GM21381 (cell line): ENCODE results near the gene MTMR3.
"Not testable (repeated sequence)": the region's sequence is repeated elsewhere in the genome, so short reads cannot be mapped to it uniquely, and the experiment has no call there.

Source experiments
- ATAC-seq: cut with Tn5 transposase; IDR thresholded peaks from one replicate; pipeline ENCODE4 v1.9.1; 2021; ENCODE audit warnings: mild to moderate bottlenecking, moderate library complexity; ENCODE audit not compliant: unreplicated experiment

The MTMR3 gene

DNA sequence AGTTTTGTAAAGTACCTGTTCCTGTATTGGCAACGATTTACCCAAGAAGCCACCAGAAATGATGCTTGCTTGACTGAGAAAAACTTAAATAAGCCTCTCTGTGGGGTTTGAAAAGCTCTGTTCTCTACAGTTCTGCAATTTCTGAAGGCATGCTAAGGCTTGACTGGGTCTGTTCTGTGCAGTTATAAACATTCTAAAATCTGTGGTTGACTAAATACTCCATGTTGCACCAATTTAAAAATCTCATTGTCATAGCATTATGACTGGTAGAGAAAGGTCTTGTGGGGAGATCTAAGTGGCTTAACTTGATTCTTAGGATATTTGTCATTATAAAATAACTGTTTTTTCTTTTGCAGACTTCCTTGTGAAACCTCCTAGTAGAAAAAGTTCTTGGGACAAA lies 73.7 kb downstream of the MTMR3 start:
- no peak for ATAC-seq

DNA sequence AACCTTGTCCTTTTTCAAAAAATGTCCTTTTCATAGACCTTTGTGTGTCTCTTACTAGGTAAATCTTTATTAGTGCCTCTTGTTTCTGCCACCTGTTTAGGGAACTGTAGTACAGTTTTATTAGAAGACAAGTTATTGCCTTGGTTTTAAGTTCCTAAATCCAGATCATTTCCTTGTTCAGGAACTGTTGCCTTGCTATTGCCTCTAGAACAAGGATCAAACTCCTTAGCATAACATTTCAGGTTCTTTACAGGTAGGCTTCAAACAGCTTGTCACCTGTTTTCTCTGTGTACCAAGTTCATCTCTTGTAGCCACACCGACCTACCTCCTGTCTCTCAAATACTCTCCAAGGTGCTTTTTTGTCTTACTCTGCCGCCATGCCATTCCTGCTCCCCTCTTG lies 75.2 kb downstream of the MTMR3 start:
- no peak for ATAC-seq

DNA sequence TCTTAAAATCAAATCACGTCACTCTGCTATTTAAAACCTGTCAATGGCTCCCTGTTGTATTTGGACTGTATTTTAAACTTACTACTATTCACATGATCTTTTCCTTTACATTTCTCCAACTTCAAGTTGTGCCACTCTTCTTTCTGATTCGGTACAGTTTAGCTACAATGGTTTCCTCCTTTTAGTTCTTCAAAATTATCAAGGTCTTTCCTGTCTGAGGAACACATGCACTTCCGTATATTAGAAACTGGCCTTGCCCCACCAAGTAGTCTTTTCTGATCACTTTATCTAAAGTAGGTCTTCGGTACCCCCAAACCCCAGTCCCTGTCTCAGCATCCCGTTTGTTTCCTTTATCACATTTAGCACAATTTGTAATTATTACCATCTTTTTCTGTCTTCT lies 81.8 kb downstream of the MTMR3 start:
- ATAC-seq, result no peak

DNA sequence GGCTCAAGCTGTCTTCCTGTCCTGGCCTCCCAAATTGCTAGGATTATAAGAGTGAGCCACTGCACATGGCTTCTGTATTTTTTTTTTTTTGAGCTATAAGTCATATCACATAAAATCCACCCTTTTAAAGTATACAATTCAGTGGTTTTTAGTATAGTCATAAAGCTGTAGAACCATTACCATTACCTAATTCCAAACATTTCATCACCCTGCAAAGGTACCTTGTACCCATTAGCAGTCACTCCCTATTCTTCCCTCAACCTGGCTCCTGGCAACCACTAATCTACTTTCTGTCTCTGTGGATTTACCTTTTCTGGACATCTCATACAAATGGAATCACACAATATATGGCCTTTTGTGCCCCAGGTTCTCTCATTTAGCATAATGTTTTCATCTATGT lies 84.5 kb downstream of the MTMR3 start:
- no peak for ATAC-seq

DNA sequence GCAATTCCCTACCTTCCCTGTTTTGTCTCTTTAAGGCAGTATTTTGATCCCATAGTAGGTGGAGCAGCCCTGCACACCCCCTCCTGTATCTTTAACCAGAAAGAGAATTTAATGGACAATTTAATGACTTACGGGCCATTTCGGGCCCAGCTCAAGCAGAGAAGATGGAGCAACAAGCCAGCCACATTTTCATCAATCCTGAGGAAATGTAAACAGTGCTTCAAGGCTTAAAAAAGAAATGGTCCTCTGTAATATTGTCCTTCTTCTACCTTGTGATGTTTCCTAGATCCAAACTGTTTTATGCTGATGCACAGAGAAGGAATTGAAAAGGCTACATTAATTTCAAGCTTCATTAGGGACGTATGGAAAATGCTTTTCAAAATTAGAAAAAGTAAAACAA lies 88.6 kb downstream of the MTMR3 start:
- no peak for ATAC-seq

DNA sequence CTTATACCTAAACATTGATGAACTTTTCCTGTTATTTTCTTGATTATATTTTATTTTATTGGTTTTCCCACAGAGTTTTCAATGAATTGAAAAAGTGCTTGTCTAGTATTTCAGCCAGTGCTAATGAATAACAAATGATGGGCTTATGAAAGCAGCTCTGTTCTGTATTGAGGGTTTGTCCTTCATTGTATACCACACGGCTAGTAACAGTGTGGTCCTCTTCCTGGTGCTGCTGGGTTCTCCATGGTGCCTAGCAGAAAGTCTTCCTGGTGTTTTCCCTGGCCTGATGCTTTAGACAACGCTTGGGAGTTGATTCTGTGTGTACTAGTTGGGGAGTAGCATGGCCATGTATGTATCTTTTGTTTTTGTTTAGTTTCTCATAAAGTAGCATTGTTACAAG lies 89.1 kb downstream of the MTMR3 start:
- ATAC-seq, result no peak

DNA sequence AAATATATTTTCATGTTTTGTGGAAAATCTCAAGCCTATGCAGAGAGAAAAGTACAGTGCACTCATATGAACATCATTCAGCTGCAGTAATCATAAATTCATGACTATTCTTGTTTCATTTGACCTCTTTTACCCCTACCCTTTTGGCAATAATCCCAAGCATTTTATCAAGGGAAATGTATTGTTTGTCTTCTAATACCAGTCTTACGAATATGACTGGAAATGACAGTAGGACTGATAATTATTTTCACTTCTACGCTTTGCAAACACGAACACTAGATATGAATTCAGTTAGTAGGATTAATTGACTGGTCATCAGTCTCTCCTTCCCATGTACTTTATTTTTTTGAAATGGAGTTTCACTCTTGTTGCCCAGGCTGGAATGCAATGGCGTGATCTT lies 90.3 kb downstream of the MTMR3 start:
- ATAC-seq, result no peak

DNA sequence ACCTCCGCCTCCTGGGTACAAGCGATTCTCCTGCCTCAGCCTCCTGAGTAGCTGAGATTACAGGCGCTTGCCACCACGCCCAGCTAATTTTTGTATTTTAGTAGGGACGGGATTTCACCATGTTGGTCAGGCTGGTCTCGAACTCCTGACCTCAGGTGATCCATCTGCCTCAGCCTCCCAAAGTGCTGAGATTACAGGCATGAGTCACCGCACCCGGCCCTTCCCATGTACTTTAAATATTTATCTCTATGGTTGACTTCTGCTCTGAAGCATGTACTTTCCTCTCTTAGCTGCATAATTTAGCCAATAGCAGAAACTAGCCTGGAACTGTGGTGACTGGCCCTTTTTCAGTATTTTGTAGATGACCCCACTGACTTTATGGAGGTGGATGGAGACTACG lies 90.7 kb downstream of the MTMR3 start:
- not testable (repeated sequence) for ATAC-seq

DNA sequence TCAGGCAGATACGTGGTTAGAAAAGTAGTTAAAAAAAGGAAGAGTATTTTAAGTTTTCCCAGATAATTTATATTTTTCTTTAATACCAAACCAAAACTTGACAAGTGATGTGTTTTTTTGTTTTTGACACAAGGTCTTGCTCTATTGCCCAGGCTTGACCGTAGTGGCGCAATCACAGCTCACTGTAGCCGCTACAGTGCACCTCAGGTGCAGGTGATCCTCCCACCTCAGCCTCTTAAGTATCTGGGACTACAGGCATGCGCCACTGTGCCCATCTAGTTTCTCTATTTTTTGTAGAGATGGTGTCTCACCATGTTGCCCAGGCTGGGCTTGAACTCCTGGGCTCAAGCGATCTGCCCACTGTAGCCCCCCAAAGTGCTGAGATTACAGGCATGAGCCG lies 92.5 kb downstream of the MTMR3 start:
- ATAC-seq, result no peak

DNA sequence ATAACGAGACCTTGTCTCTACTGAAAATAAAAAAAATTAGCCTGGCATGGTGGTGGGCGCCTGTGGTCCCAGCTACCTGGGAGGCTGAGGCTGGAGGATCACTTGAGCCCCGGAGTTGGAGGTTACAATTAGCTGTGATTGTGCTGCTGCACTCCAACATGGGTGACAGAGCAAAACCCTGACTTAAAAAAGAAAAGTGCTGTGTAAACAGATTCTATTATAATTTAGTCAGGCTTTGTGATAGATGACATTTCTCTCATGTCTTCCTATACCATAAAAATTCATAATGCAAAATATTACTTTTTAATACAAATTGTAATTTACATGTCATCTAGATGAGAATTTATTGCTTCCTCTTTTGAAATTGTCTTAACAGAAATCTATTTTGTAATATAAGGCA lies 94.1 kb downstream of the MTMR3 start:
- ATAC-seq, result no peak

DNA sequence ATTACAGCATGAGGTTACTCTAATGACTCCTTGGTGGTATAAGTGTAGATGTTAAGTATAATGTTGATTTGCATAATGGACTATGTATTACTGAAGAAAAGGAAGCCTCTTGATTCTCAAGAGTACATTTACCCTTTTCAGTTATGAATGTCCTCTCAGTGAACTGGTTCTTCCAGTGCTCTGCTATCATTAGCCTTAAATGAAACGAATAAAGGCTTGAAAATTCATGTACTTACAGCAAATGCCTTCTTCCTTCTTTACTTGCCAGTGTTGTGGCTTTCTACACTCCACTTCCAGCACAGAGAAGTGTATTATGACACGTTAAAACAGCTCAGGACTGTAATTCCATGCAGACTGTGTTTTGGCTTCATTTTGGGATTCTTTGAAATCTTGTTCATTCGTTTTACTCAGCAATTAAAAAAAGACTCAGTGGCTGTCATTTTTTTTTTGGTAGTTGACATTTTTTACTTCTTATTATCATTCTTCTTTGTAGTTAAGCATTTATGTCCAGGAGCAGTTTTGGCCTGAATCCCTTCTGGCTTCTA lies 96.9 kb downstream of the MTMR3 start:
- peak; percentile 77 for ATAC-seq

DNA sequence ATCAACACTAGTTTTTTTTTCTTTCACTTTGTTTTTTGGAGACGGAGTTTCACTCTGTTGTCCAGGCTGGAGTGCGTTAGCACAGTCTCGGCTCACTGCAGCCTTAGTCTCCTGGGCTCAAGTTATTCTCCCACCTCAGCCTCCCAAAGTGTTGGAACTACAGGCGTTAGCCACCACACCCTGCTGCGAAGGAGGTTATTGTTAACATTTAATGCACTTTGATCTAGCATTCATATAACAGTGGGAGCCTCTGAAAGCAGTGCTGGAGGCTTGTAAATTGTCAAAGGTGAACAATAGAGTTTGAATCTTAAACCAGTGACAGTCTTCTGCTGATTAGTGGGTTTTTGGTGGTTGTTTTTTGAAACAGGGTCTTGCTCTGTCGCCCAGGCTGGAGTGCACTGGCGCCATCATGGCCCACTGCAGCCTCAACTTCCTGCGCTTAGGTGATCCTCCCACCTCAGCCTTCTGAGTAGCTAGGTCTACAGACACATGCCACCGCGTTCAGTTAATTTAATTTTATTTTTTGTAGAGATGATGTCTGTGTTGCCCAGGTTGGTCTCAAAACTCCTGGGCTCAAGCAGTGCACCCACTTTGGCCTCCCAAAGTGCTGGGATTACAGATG lies 100.4 kb downstream of the MTMR3 start:
- no peak for ATAC-seq

DNA sequence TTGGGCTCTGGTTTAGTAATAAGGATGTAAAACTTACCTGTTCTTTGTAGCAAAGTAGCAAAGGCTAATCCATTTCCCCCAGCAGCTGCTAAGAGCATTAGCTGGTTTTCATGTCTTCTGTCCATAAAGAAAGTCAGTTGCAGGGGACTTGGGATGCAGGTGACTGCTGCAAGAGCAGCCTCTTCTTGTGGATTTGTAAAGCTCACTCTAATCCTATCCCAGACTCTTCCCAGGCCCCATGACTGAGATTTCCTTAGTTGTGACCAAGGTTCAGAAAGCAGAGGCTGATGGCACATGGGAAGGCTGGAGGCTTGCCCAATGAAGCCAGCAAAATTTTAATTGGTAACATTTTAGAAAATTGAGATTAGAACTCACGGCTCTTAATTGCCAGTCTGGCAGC lies 102.9 kb downstream of the MTMR3 start:
- no peak for ATAC-seq

DNA sequence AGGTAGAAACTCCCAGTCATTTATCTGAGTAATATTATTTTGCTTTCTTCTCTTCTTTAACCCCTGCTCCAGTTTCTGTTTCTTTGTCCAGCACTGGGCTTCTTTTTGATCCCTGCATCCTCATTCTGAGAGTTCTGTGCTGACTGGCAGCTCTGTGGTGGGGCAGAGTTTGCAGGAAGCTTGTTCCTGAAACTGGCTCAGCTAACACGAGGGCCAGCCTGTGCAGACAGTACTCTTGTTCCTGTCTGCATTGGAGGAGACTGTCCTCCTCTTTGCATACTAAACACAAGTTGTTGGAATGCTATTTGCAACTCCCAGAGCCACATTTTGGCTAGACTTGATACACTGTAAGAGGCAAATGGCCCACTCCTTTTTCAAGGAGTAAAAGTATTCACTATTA lies 104.2 kb downstream of the MTMR3 start:
- no peak for ATAC-seq

DNA sequence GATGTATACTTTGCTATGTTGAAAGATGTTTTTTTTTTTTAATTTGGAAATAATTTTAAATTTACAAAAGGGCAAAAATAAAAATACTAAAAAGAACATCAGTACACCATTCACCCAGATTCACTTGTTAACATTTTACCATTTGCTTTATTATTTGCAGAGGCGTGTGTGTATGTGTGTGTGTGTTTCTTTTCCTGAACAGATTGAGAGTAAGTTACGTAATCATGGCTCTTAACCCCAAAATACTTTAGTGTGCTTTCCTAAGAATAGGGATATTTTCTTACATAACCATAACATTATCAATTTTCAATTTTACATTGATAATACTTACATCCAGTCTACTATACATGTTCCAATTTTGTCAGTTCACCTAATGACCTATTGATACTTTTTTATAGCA lies 105.7 kb downstream of the MTMR3 start:
- no peak for ATAC-seq

DNA sequence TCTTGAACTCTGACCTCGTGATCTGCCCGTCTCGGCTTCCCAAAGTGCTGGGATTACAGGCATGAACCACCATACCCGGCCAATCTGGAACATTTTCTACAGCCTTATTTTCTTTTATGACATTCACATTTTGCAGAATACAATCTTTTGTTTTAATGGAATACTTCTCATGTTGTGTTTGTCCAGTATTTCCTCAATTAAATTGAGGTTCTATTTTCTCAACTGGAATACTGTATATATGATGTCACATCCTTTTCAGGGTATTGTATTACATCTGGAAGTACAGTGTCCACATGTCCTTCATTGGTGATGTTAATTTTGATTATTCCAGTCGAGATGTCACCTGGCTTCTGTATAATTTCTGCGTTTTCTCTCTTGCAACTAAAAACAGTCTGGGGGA lies 106.5 kb downstream of the MTMR3 start:
- ATAC-seq, result no peak

DNA sequence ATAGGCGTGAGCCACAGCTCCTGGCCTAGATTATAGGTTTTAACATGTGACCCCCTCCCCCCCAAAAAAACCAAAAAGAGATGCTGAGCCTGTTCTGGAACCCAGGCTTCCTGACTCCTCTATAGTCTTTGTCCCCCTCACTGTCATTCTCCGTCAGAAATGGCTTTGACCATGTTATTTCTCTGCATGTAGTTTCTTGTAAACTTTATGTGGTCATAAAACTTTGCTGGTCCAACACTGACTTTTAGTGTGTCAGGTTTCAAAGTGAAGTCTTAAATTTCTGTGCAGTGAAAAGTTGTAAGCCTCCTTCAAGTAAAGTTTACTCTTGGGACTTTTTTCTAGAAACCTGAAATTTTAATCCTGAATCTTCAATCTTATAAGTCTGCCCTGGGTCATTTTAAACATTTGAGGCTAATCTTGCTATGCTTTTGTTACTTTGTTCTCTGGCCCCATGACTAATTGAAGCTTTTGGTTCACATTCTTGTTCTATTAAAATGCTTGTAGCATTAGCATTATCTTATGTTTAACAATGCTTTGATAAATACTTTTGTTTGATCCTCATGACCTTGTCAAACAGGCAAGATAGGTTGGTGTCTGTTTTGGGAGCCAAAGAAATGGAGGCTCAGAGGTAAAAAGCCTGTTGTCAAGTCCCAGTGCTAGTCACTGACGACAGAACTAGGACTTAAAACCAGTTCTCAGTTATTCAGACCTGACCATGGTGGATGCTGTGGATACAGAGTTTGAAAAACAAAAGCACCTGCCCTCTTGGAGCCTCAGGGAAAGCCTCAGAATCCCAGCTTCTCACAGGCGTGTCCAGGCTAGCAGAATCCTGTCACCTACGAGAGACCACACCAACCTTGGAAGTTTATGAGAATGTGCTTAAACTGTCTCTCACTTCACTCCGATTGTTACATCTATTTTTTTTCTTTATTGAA lies 109.6 kb downstream of the MTMR3 start:
- no peak for ATAC-seq

DNA sequence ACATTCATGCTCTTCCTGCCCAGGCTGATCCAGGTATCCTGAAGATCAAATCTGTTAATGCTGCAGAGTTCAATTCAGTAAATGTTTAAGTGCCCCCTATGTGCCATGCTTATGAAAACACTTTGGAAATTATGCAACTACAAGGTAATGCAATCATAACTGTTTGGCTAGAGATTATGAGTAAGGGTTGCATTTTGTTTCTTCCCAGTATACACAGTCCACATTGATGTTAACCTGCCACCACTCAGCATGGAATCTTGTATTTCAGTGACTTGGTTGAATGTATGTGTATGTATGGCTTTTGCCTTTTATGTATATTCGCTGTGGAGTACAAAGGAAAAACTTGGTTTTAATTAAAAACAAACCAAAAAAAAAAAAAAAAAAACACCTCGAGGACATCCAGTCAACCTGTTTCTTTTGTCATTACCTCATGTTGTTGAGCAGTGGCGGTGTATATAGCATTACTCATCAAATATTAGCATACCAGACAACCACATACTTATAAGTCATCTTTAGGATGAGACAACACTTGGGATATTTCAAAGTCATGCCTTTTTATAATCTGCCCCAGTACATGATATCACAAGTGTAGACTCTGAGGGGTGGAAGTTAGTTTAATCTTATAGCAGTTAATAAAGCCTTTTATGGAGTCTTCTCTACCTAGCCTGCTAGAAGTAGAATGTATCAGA lies 111.2 kb downstream of the MTMR3 start:
- ATAC-seq, result no peak

DNA sequence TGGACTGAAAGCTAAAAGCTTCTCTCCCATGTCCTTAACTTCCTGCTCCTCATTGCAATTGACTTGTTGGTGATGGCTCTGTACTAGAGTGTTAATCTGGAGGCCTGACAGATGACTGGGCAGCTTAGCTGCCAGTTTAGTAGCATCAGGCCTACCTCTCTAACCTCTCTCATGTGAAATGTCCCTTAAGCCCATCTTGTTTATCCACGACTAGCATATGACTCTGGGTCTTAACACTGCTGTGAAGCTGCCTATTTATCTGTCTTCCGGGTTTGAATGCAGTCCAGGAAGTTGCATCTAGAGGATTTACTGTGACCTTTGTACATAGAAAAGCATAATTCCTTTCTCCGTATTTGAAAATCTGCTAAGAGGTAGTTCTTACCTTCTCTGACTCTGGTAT lies 112.0 kb downstream of the MTMR3 start:
- ATAC-seq, result no peak

DNA sequence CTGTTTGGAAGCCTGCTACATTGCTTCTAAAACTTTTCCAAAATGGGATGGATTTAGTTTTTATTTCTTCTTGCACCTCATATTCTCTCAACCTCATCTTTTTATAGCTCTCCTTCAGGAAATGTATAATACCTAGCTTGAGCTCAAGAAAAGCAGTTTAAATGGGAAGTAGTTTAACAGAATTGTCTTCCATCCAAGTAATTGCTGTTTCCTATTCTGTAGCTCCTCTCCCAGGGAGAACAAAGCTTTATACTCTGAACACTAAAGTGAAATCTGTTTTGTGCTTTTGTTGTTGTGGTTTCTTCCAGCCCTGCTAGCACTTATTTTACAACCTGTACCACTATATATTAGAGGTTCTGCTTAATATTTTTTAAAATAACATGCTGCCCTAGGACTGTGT lies 114.1 kb downstream of the MTMR3 start:
- ATAC-seq, result no peak

DNA sequence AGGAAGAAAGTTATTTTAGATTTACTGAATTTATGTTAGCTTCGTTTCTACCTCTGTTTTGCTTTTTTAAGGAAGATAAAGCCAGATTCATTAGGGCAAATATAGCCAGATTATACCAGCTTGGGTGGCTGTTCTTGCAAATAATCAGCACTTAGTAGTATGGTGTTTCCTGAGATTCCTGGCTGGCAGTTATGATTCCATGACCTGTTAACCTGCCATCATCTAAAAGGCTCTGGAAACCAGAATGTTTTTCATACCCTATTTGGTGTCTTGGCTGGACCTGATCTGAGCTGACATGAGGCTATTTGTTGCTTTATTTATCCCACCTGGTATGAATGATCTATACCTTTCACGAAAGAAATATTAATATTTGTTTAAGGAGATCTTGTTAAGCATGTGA lies 114.5 kb downstream of the MTMR3 start:
- no peak for ATAC-seq
